Karpas-422 (cell line): ENCODE results near the gene USP17L27. TPM values are rescaled to one million over a fixed set of nuclear protein-coding genes. Genes with fewer than 3 reads are reported as not detected.
"Not testable (repeated sequence)": the region's sequence is repeated elsewhere in the genome, so short reads cannot be mapped to it uniquely, and the experiment has no call there.

Source experiments
- DNase-seq: peaks from one replicate; pipeline ENCODE4 v3.0.0-alpha.2; 2015
- H2AFZ ChIP-seq: fragments of 200-600 bp; sonication (generic); 2 replicates; pipeline ENCODE4 v1.6.1; 2014; ENCODE audit warnings: antibody characterized with exemption, low read length, mixed read lengths
- H3K27ac ChIP-seq: fragments of 200-600 bp; sonication (generic); 2 replicates; pipeline ENCODE4 v1.5.1; 2014; ENCODE audit warnings: mild to moderate bottlenecking, low read length, moderate library complexity
- H3K27me3 ChIP-seq: fragments of 200-600 bp; sonication (generic); 2 replicates; pipeline ENCODE4 v1.6.1; 2014; ENCODE audit warnings: low read length, mixed read lengths
- H3K36me3 ChIP-seq: fragments of 200-600 bp; sonication (generic); 2 replicates; pipeline ENCODE4 v1.6.1; 2014; ENCODE audit warnings: low read length, mixed read lengths; ENCODE audit not compliant: insufficient read depth
- H3K4me1 ChIP-seq: fragments of 200-600 bp; sonication (generic); 2 replicates; pipeline ENCODE4 v1.6.1; 2014; ENCODE audit warnings: mild to moderate bottlenecking, low read length, mixed read lengths
- H3K4me2 ChIP-seq: fragments of 200-600 bp; sonication (generic); 2 replicates; pipeline ENCODE4 v1.6.1; 2014; ENCODE audit warnings: low read length, low read depth, mild to moderate bottlenecking; ENCODE audit not compliant: poor library complexity, severe bottlenecking
- H3K4me3 ChIP-seq: fragments of 200-600 bp; sonication (generic); 2 replicates; pipeline ENCODE4 v1.5.1; 2014; ENCODE audit warnings: mild to moderate bottlenecking, antibody characterized with exemption, low read length, mixed read lengths
- H3K79me2 ChIP-seq: fragments of 200-600 bp; sonication (generic); 2 replicates; pipeline ENCODE4 v1.6.1; 2014; ENCODE audit warnings: mild to moderate bottlenecking, low read length, mixed read lengths
- H3K9ac ChIP-seq: fragments of 200-600 bp; sonication (generic); 2 replicates; pipeline ENCODE4 v1.6.0; 2014; ENCODE audit warnings: low read length
- H3K9me2 ChIP-seq: fragments of 200-600 bp; sonication (generic), shearing (Covaris generic); replicated peaks from 2 replicates; pipeline ENCODE4 v1.6.0; 2014; ENCODE audit warnings: mild to moderate bottlenecking, low read length, moderate library complexity; ENCODE audit not compliant: insufficient read depth
- H3K9me3 ChIP-seq: fragments of 300-700, 200-600 bp; sonication (generic); 2 replicates; pipeline ENCODE4 v1.6.1; 2014; ENCODE audit warnings: low read length, mixed read lengths
- H4K20me1 ChIP-seq: fragments of 200-600 bp; sonication (generic); 2 replicates; pipeline ENCODE4 v1.6.1; 2014; ENCODE audit warnings: mild to moderate bottlenecking, antibody characterized with exemption, low read length, low read depth; ENCODE audit not compliant: insufficient read depth
- total RNA-seq: library from RNA; depleted of rRNA; stranded (reverse); fragments of >200 nt; shearing (Covaris generic); gene quantifications from 2 replicates; pipeline ENCODE4 v1.2.3, GENCODE V29; 2014; ENCODE audit warnings: low replicate concordance; rRNA removed

USP17L27 gene
- total RNA-seq, result not detected in 2 replicates

GRCh38 chr4:9343848-9344247 lies at the start of gene USP17L27:
TSS of gene USP17L27 (plus strand) at chr4:9344148. CDS start at chr4:9344148, 0 bp downstream.
- H2AFZ ChIP-seq, H3K36me3 ChIP-seq, H3K79me2 ChIP-seq, H3K27me3 ChIP-seq, H3K9me3 ChIP-seq, H3K4me2 ChIP-seq, DNase-seq, H3K4me1 ChIP-seq, H3K9ac ChIP-seq, H4K20me1 ChIP-seq, H3K9me2 ChIP-seq, H3K4me3 ChIP-seq, H3K27ac ChIP-seq: not testable (repeated sequence)

GRCh38 chr4:9324191-9324590 lies 19.8 kb upstream of the USP17L27 start:
- H3K79me2 ChIP-seq, H2AFZ ChIP-seq, H3K27ac ChIP-seq, H3K4me1 ChIP-seq, H3K9ac ChIP-seq, DNase-seq, H3K27me3 ChIP-seq, H3K4me2 ChIP-seq, H3K9me3 ChIP-seq, H3K36me3 ChIP-seq, H4K20me1 ChIP-seq, H3K4me3 ChIP-seq, H3K9me2 ChIP-seq: not testable (repeated sequence)

GRCh38 chr4:9324865-9325264 lies 19.1 kb upstream of the USP17L27 start, which contains the start of gene USP17L24:
TSS of gene USP17L24 (plus strand) at chr4:9325165. CDS start at chr4:9325165, 0 bp downstream.
- H3K27me3 ChIP-seq, H3K36me3 ChIP-seq, H3K79me2 ChIP-seq, H3K4me3 ChIP-seq, H3K4me2 ChIP-seq, H3K9me2 ChIP-seq, H3K4me1 ChIP-seq, DNase-seq, H3K9me3 ChIP-seq, H3K27ac ChIP-seq, H3K9ac ChIP-seq, H4K20me1 ChIP-seq, H2AFZ ChIP-seq: not testable (repeated sequence)

- H3K36me3 ChIP-seq, H3K9me2 ChIP-seq, H3K27ac ChIP-seq, DNase-seq, H3K9me3 ChIP-seq, H3K79me2 ChIP-seq, H4K20me1 ChIP-seq, H3K4me3 ChIP-seq, H3K9ac ChIP-seq, H2AFZ ChIP-seq, H3K4me2 ChIP-seq, H3K27me3 ChIP-seq, H3K4me1 ChIP-seq: not testable (repeated sequence)
Measured at GRCh38 chr4:9329611-9330010, 14.3 kb upstream of the USP17L27 start, which contains the start of gene USP17L25. TSS of gene USP17L25 (plus strand) at chr4:9329911. CDS start at chr4:9329911, 0 bp downstream.

GRCh38 chr4:9334358-9334757 lies 9.6 kb upstream of the USP17L27 start, which contains the start of gene USP17L26:
TSS of gene USP17L26 (plus strand) at chr4:9334658. CDS start at chr4:9334658, 0 bp downstream.
- H2AFZ ChIP-seq, H3K9me3 ChIP-seq, H3K79me2 ChIP-seq, H3K4me1 ChIP-seq, H3K4me2 ChIP-seq, H3K9me2 ChIP-seq, H3K9ac ChIP-seq, DNase-seq, H3K27ac ChIP-seq, H3K36me3 ChIP-seq, H4K20me1 ChIP-seq, H3K27me3 ChIP-seq, H3K4me3 ChIP-seq: not testable (repeated sequence)

- H3K79me2 ChIP-seq, H3K4me3 ChIP-seq, H3K4me2 ChIP-seq, DNase-seq, H2AFZ ChIP-seq, H3K27me3 ChIP-seq, H3K9me2 ChIP-seq, H3K4me1 ChIP-seq, H3K27ac ChIP-seq, H3K9me3 ChIP-seq, H3K9ac ChIP-seq, H4K20me1 ChIP-seq, H3K36me3 ChIP-seq: not testable (repeated sequence)
Measured at GRCh38 chr4:9339103-9339502, 4.8 kb upstream of the USP17L27 start, which contains the start of gene USP17L5. TSS of gene USP17L5 (plus strand) at chr4:9339403. CDS start at chr4:9339403, 0 bp downstream.

- not testable (repeated sequence) for H4K20me1 ChIP-seq, H3K27me3 ChIP-seq, H3K4me1 ChIP-seq, H3K9ac ChIP-seq, H3K9me3 ChIP-seq, H3K27ac ChIP-seq, H3K4me3 ChIP-seq, H3K4me2 ChIP-seq, H2AFZ ChIP-seq, H3K9me2 ChIP-seq, H3K79me2 ChIP-seq, DNase-seq, H3K36me3 ChIP-seq
Measured at GRCh38 chr4:9348593-9348992, 4.6 kb downstream of the USP17L27 start, which contains the start of gene USP17L28. TSS of gene USP17L28 (plus strand) at chr4:9348893. CDS start at chr4:9348893, 0 bp downstream.

GRCh38 chr4:9350866-9351265 lies 6.9 kb downstream of the USP17L27 start:
- not testable (repeated sequence) for H3K9ac ChIP-seq, H3K79me2 ChIP-seq, H3K27ac ChIP-seq, H3K36me3 ChIP-seq, DNase-seq, H3K9me2 ChIP-seq, H2AFZ ChIP-seq, H3K4me2 ChIP-seq, H3K4me1 ChIP-seq, H4K20me1 ChIP-seq, H3K9me3 ChIP-seq, H3K4me3 ChIP-seq, H3K27me3 ChIP-seq

GRCh38 chr4:9353338-9353737 lies 9.4 kb downstream of the USP17L27 start, which contains the start of gene USP17L29:
TSS of gene USP17L29 (plus strand) at chr4:9353638. CDS start at chr4:9353638, 0 bp downstream.
- H3K4me1 ChIP-seq, H3K9me2 ChIP-seq, H2AFZ ChIP-seq, H3K9me3 ChIP-seq, H3K4me2 ChIP-seq, H3K27me3 ChIP-seq, H3K27ac ChIP-seq, H4K20me1 ChIP-seq, DNase-seq, H3K79me2 ChIP-seq, H3K4me3 ChIP-seq, H3K9ac ChIP-seq, H3K36me3 ChIP-seq: not testable (repeated sequence)
